KMS-11 (cell line): ENCODE measurements around the gene BAX.

Experiments used
- H2AFZ ChIP-seq: fragments of 200-600 bp; sonication (generic); 2 replicates; pipeline ENCODE4 v1.6.1; 2016; ENCODE audit warnings: antibody characterized with exemption, mixed run types, low read depth
- H3K27ac ChIP-seq: fragments of 200-600 bp; sonication (generic); 2 replicates; pipeline ENCODE4 v1.6.1; 2016; ENCODE audit warnings: mild to moderate bottlenecking, mixed run types
- H3K27me3 ChIP-seq: fragments of 200-600 bp; sonication (generic); 2 replicates; pipeline ENCODE4 v1.6.1; 2017; ENCODE audit warnings: mild to moderate bottlenecking, low read depth, mixed run types, moderate library complexity; ENCODE audit not compliant: insufficient read depth
- H3K36me3 ChIP-seq: fragments of 200-600 bp; sonication (generic); 2 replicates; pipeline ENCODE4 v1.6.1; 2017; ENCODE audit warnings: mild to moderate bottlenecking, mixed run types; ENCODE audit not compliant: insufficient read depth
- H3K4me1 ChIP-seq: fragments of 200-600 bp; sonication (generic); 2 replicates; pipeline ENCODE4 v1.6.1; 2016; ENCODE audit warnings: mild to moderate bottlenecking, low read depth, mixed run types; ENCODE audit not compliant: poor library complexity, severe bottlenecking
- H3K4me2 ChIP-seq: fragments of 200-600 bp; sonication (generic); 2 replicates; pipeline ENCODE4 v1.7.0; 2016; ENCODE audit warnings: mild to moderate bottlenecking, mixed run types
- H3K4me3 ChIP-seq: fragments of 200-600 bp; sonication (generic); IDR thresholded peaks from 2 replicates; pipeline ENCODE4 v1.6.1; 2017; ENCODE audit warnings: low read depth, low read length, mixed read lengths; ENCODE audit not compliant: insufficient read depth
- H3K79me2 ChIP-seq: fragments of 200-600 bp; sonication (generic); 2 replicates; pipeline ENCODE4 v1.6.1; 2016; ENCODE audit warnings: low read depth, mixed run types; ENCODE audit not compliant: insufficient read depth
- H3K9ac ChIP-seq: fragments of 200-600 bp; sonication (generic); 2 replicates; pipeline ENCODE4 v1.6.1; 2016; ENCODE audit warnings: mild to moderate bottlenecking, mixed run types
- H4K20me1 ChIP-seq: fragments of 200-600 bp; sonication (generic); 2 replicates; pipeline ENCODE4 v1.6.1; 2016; ENCODE audit warnings: mild to moderate bottlenecking, mixed run types; ENCODE audit not compliant: insufficient read depth
- CTCF ChIP-seq: fragments of 200-600 bp; sonication (generic); conservative IDR thresholded peaks from 2 replicates; pipeline ENCODE4 v1.6.1; 2017; ENCODE audit warnings: low read depth, mild to moderate bottlenecking, antibody characterized with exemption, low read length, moderate library complexity, mixed read lengths

BAX gene

GRCh38 chr19:48988286-48988685 is 33.6 kb downstream of the BAX start:
- H2AFZ ChIP-seq, result no peak overlapping the region
- H3K4me1 ChIP-seq, result peaks cover 5% of the 10 kb centered on the region
- H3K4me2 ChIP-seq, result no peak overlapping the region
- no peak for TF ChIP-seq CTCF
- H3K4me3 ChIP-seq, result no peak overlapping the region
- no peaks in the 10 kb centered on the region for H3K27me3 ChIP-seq
- H3K9ac ChIP-seq, result no peak overlapping the region
- no peak overlapping the region for H3K27ac ChIP-seq
- H3K36me3 ChIP-seq, result no peaks in the 10 kb centered on the region
- no peaks in the 10 kb centered on the region for H4K20me1 ChIP-seq
- H3K79me2 ChIP-seq, result peaks cover 21% of the 10 kb centered on the region; the same call in 1 of the 2 replicates

GRCh38 chr19:48988860-48989259 is 34.2 kb downstream of the BAX start:
- Histone ChIP-seq H3K4me1 (peaks cover 5% of the 10 kb centered on the region), H3K27me3 (no peaks in the 10 kb centered on the region), H3K27ac (no peak overlapping the region), H3K79me2 (peaks cover 23% of the 10 kb centered on the region), H2AFZ (no peak overlapping the region), H3K9ac (no peak overlapping the region), H3K36me3 (no peaks in the 10 kb centered on the region), H3K4me3 (no peak overlapping the region), H4K20me1 (no peaks in the 10 kb centered on the region), H3K4me2 (no peak overlapping the region)
- TF ChIP-seq CTCF, result no peak

GRCh38 chr19:48989701-48990291 is 35.1 kb downstream of the BAX start:
- no peaks in the 10 kb centered on the region for H3K36me3 ChIP-seq
- H3K4me3 ChIP-seq, result no peak overlapping the region
- H3K4me2 ChIP-seq, result no peak overlapping the region
- H3K4me1 ChIP-seq, result peaks cover 9% of the 10 kb centered on the region
- TF ChIP-seq CTCF, result no peak
- H3K79me2 ChIP-seq, result peaks cover 32% of the 10 kb centered on the region
- no peaks in the 10 kb centered on the region for H3K27me3 ChIP-seq
- H3K9ac ChIP-seq, result no peak overlapping the region
- no peaks in the 10 kb centered on the region for H4K20me1 ChIP-seq
- H2AFZ ChIP-seq, result no peak overlapping the region
- H3K27ac ChIP-seq, result no peak overlapping the region

- Histone ChIP-seq H3K9ac (no peak overlapping the region), H3K36me3 (no peaks in the 10 kb centered on the region), H3K4me3 (no peak overlapping the region), H3K79me2 (peaks cover 38% of the 10 kb centered on the region), H3K27ac (no peak overlapping the region), H3K27me3 (no peaks in the 10 kb centered on the region), H4K20me1 (no peaks in the 10 kb centered on the region), H3K4me2 (no peak overlapping the region), H3K4me1 (peaks cover 15% of the 10 kb centered on the region), H2AFZ (no peak overlapping the region)
- no peak for TF ChIP-seq CTCF
These were observed 35.7 kb downstream of the BAX start for GRCh38 chr19:48990400-48990799.
